GM21526 (cell line): ENCODE measurements around the gene MAP3K14.

Experiments
- ATAC-seq: cut with Tn5 transposase; IDR thresholded peaks from one replicate; pipeline ENCODE4 v1.9.1; 2021; ENCODE audit warnings: moderate library complexity; ENCODE audit not compliant: unreplicated experiment, low FRiP score

MAP3K14 gene

GRCh38 chr17:45339646-45340605 lies 23.1 kb upstream of the MAP3K14 start:
- no peak for ATAC-seq

GRCh38 chr17:45338996-45339535 lies 22.2 kb upstream of the MAP3K14 start:
- ATAC-seq = no peak

GRCh38 chr17:45338023-45338781 lies 21.4 kb upstream of the MAP3K14 start:
- no peak for ATAC-seq

- ATAC-seq = no peak
These were observed 19.8 kb upstream of the MAP3K14 start for GRCh38 chr17:45336390-45337182.

- ATAC-seq = no peak
These were observed 18.9 kb upstream of the MAP3K14 start for GRCh38 chr17:45335721-45336120.

- ATAC-seq = no peak
These were observed 18.2 kb upstream of the MAP3K14 start for GRCh38 chr17:45334701-45335677.

- ATAC-seq = no peak
These were observed 17.4 kb upstream of the MAP3K14 start for GRCh38 chr17:45334231-45334630.

GRCh38 chr17:45333702-45334092 lies 16.9 kb upstream of the MAP3K14 start:
- no peak for ATAC-seq

- ATAC-seq = peak; percentile 51
These were observed 16.3 kb upstream of the MAP3K14 start for GRCh38 chr17:45332989-45333701.

- no peak for ATAC-seq
These were observed 15.7 kb upstream of the MAP3K14 start for GRCh38 chr17:45332505-45332904.

GRCh38 chr17:45326626-45327025 lies 9.8 kb upstream of the MAP3K14 start:
- ATAC-seq = no peak

- ATAC-seq = no peak
These were observed 9.0 kb upstream of the MAP3K14 start for GRCh38 chr17:45325810-45326209.

- ATAC-seq = no peak
These were observed 7.5 kb upstream of the MAP3K14 start for GRCh38 chr17:45324336-45324735.

- no peak for ATAC-seq
These were observed 5.3 kb upstream of the MAP3K14 start for GRCh38 chr17:45322168-45322567.

- ATAC-seq = no peak
These were observed 4.2 kb upstream of the MAP3K14 start for GRCh38 chr17:45320931-45321461.

- no peak for ATAC-seq
These were observed 3.6 kb upstream of the MAP3K14 start for GRCh38 chr17:45320349-45320930.

GRCh38 chr17:45319239-45319703 lies 2.5 kb upstream of the MAP3K14 start:
- ATAC-seq = no peak
